HAP-1 (cell line): ENCODE results near the gene PIK3R5.

ENCODE experiments used
- DNase-seq, 2 experiments: peaks; one replicate each; pipeline ENCODE4 v3.0.0-alpha.2; 2016 to 2020; ENCODE audit warnings: low spot score in 2 of 2
- H3K27me3 ChIP-seq: fragments of 250-450 bp; sonication (Bioruptor Pico); 2 replicates; pipeline ENCODE4 v1.5.1; 2020; ENCODE audit warnings: low read depth, mild to moderate bottlenecking, moderate library complexity
- H3K36me3 ChIP-seq: fragments of 250-450 bp; sonication (Bioruptor Pico); replicated peaks from 2 replicates; pipeline ENCODE4 v1.5.1; 2020; ENCODE audit warnings: mild to moderate bottlenecking
- H3K4me1 ChIP-seq: fragments of 250-450 bp; sonication (Bioruptor Pico); 2 replicates; pipeline ENCODE4 v1.5.1; 2020; ENCODE audit warnings: mild to moderate bottlenecking
- H3K4me3 ChIP-seq: fragments of 250-450 bp; sonication (Bioruptor Pico); 2 replicates; pipeline ENCODE4 v1.5.1; 2020; ENCODE audit warnings: mild to moderate bottlenecking, moderate library complexity
- H3K9me3 ChIP-seq: fragments of 250-450 bp; sonication (Bioruptor Pico); 2 replicates; pipeline ENCODE4 v1.5.1; 2020; ENCODE audit warnings: mild to moderate bottlenecking, moderate library complexity
- in situ Hi-C: fragments of 300-500 bp; cut with MboI; formaldehyde crosslinking; loops from 3 replicates; pipeline ENCODE4 v1.14.3; 2020; ENCODE audit warnings: low sequenced_read_pairs, inconsistent platforms, mixed read lengths

The PIK3R5 gene

GRCh38 chr17:8873801-8874715, 91.4 kb downstream of the PIK3R5 start:
- Histone ChIP-seq H3K36me3 (no peaks in the 10 kb centered on the region), H3K9me3 (no peaks in the 10 kb centered on the region), H3K4me3 (no peak overlapping the region), H3K27me3 (peaks cover 6% of the 10 kb centered on the region; the same call in 1 of the 2 replicates), H3K4me1 (no peaks in the 10 kb centered on the region)
- no peak for DNase-seq
- in situ Hi-C loops, result no loop called here

- in situ Hi-C loops, result no loop called here
- no peak overlapping the region for H3K4me3 ChIP-seq
- H3K4me1 ChIP-seq, result no peaks in the 10 kb centered on the region
- no peak for DNase-seq
- no peaks in the 10 kb centered on the region for H3K36me3 ChIP-seq
- H3K27me3 ChIP-seq, result peaks cover 2% of the 10 kb centered on the region; the same call in 1 of the 2 replicates
- no peaks in the 10 kb centered on the region for H3K9me3 ChIP-seq
These were observed 92.6 kb downstream of the PIK3R5 start for GRCh38 chr17:8872705-8873435.

- H3K9me3 ChIP-seq, result no peaks in the 10 kb centered on the region
- no peak overlapping the region for H3K4me3 ChIP-seq
- in situ Hi-C loops, result no loop called here
- no peaks in the 10 kb centered on the region for H3K36me3 ChIP-seq
- no peaks in the 10 kb centered on the region for H3K4me1 ChIP-seq
- DNase-seq, result no peak
- H3K27me3 ChIP-seq, result peaks cover 2% of the 10 kb centered on the region; the same call in 1 of the 2 replicates
These were observed 93.3 kb downstream of the PIK3R5 start for GRCh38 chr17:8872036-8872704.

GRCh38 chr17:8871081-8871581, 94.4 kb downstream of the PIK3R5 start:
- Histone ChIP-seq H3K36me3 (no peaks in the 10 kb centered on the region), H3K4me3 (no peak overlapping the region), H3K27me3 (peaks cover 2% of the 10 kb centered on the region; the same call in 1 of the 2 replicates), H3K4me1 (no peaks in the 10 kb centered on the region), H3K9me3 (no peaks in the 10 kb centered on the region)
- in situ Hi-C loops, result no loop called here
- no peak for DNase-seq

GRCh38 chr17:8870406-8871040, 95.0 kb downstream of the PIK3R5 start:
- Histone ChIP-seq H3K27me3 (peaks cover 2% of the 10 kb centered on the region; the same call in 1 of the 2 replicates), H3K4me1 (no peaks in the 10 kb centered on the region), H3K36me3 (no peaks in the 10 kb centered on the region), H3K4me3 (no peak overlapping the region), H3K9me3 (no peaks in the 10 kb centered on the region)
- DNase-seq, result no peak
- in situ Hi-C loops, result no loop called here

- no peaks in the 10 kb centered on the region for H3K9me3 ChIP-seq
- in situ Hi-C loops, result no loop called here
- H3K4me1 ChIP-seq, result no peaks in the 10 kb centered on the region
- no peak for DNase-seq
- H3K27me3 ChIP-seq, result no peaks in the 10 kb centered on the region; the same call in 1 of the 2 replicates
- no peak overlapping the region for H3K4me3 ChIP-seq
- H3K36me3 ChIP-seq, result no peaks in the 10 kb centered on the region
These were observed 96.2 kb downstream of the PIK3R5 start for GRCh38 chr17:8869114-8869815.

- H3K36me3 ChIP-seq, result no peaks in the 10 kb centered on the region
- H3K27me3 ChIP-seq, result no peaks in the 10 kb centered on the region
- H3K4me3 ChIP-seq, result no peak overlapping the region
- H3K4me1 ChIP-seq, result no peaks in the 10 kb centered on the region
- no peaks in the 10 kb centered on the region for H3K9me3 ChIP-seq
- DNase-seq, result no peak
- in situ Hi-C loops, result no loop called here
These were observed 97.0 kb downstream of the PIK3R5 start for GRCh38 chr17:8868529-8868951.

GRCh38 chr17:8868092-8868491, 97.4 kb downstream of the PIK3R5 start:
- DNase-seq, result no peak
- in situ Hi-C loops, result no loop called here
- Histone ChIP-seq H3K36me3 (no peaks in the 10 kb centered on the region), H3K4me1 (no peaks in the 10 kb centered on the region), H3K9me3 (no peaks in the 10 kb centered on the region), H3K4me3 (no peak overlapping the region), H3K27me3 (no peaks in the 10 kb centered on the region)

GRCh38 chr17:8867361-8867981, 98.0 kb downstream of the PIK3R5 start, which contains the start of gene PIK3R6:
TSS of gene PIK3R6 (minus strand) at chr17:8867674. CDS start at chr17:8849794, 17,880 bp downstream.
- Histone ChIP-seq H3K36me3 (no peaks in the 10 kb centered on the region), H3K4me1 (no peaks in the 10 kb centered on the region), H3K27me3 (no peaks in the 10 kb centered on the region), H3K4me3 (no peak within 1 kb of the TSS), H3K9me3 (no peaks in the 10 kb centered on the region)
- no peak for DNase-seq
- in situ Hi-C loops, result no loop called here

- DNase-seq, result no peak
- H3K4me3 ChIP-seq, result no peak overlapping the region
- H3K36me3 ChIP-seq, result no peaks in the 10 kb centered on the region
- H3K9me3 ChIP-seq, result no peaks in the 10 kb centered on the region
- no peaks in the 10 kb centered on the region for H3K4me1 ChIP-seq
- no peaks in the 10 kb centered on the region for H3K27me3 ChIP-seq
- in situ Hi-C loops, result no loop called here
These were observed 99.7 kb downstream of the PIK3R5 start for GRCh38 chr17:8865811-8866210.

- DNase-seq, result no peak
These were observed 100.1 kb downstream of the PIK3R5 start for GRCh38 chr17:8865385-8865784.

GRCh38 chr17:8862213-8863056, 103.1 kb downstream of the PIK3R5 start:
- in situ Hi-C loops, result no loop called here
- no peaks in the 10 kb centered on the region for H3K4me1 ChIP-seq
- no peaks in the 10 kb centered on the region for H3K27me3 ChIP-seq
- no peak for DNase-seq
- H3K36me3 ChIP-seq, result no peaks in the 10 kb centered on the region
- no peaks in the 10 kb centered on the region for H3K9me3 ChIP-seq
- H3K4me3 ChIP-seq, result no peak overlapping the region

More at GRCh38 chr17:8865385-8865784, 100.1 kb downstream of the PIK3R5 start:
- in situ Hi-C loops, result no loop called here
- H3K9me3 ChIP-seq, result no peaks in the 10 kb centered on the region
- H3K27me3 ChIP-seq, result no peaks in the 10 kb centered on the region
- H3K4me3 ChIP-seq, result no peak overlapping the region
- no peaks in the 10 kb centered on the region for H3K36me3 ChIP-seq
- H3K4me1 ChIP-seq, result no peaks in the 10 kb centered on the region
